Measurements from ENCODE around the gene COL4A3.
"Not testable (repeated sequence)": the region's sequence is repeated elsewhere in the genome, so short reads cannot be mapped to it uniquely, and the experiment has no call there.

Gene COL4A3

GRCh38 chr2:227154986-227155774, 9.2 kb upstream of the COL4A3 start:
- no peak for DNase-seq (ENCODE audit: low read depth)

GRCh38 chr2:227160164-227160563, 4.3 kb upstream of the COL4A3 start:
- DNase-seq (ENCODE audit: low read depth) = no peak

- no peak for DNase-seq (ENCODE audit: low read depth)
Observed at GRCh38 chr2:227161947-227162346, 2.5 kb upstream of the COL4A3 start.

DNA sequence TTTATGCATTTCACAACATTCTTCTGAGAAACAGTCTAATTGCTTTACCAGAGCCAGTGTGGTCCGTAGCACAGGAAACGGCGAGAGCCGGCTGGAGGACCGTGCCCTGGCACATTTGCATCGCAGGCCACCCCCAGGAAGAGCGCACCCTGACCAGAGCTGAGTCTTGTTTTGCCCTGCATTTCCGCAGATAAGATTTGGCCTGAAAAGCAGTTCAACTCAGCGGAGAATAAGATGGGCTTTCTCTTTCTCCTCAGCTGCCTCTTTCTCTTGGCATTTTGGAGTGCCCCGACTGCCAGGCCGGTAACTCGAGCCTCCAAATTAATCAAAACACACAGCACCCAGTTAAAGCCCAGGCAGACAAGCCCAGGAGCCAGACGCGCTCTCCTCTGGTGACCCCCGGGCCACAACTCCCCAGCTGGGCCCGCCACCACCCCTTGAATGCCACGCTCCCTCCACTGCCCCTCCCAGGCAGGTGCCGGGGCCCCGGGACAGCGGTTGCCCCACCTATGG, 883 bp upstream of the COL4A3 start:
- no peak for DNase-seq (ENCODE audit: low read depth)

- DNase-seq (ENCODE audit: low read depth) = no peak
Observed at GRCh38 chr2:227164763-227165291, 403 bp downstream of the COL4A3 start.

DNA sequence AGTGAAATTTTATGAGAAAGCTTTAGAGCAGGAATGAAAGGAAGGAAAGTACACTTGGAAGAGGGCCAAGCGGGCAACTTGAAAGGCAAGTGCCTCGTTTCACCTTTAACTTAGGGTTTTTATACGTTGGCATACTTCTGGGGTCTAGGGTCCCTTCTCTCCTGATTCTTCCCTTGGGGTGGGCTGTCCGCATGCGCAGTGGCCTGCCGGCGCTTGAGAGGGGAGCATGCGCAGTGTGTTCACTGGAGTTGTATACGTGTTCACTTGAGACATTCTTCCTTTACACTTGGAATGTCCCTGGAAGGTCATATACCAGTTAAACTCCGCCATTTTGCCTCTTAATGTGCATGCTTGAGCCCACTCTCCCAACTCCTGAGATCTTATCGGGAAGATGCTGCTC, 7.4 kb downstream of the COL4A3 start:
- not testable (repeated sequence) for DNase-seq (ENCODE audit: low read depth)

- no peak for DNase-seq (ENCODE audit: low read depth)
Observed at GRCh38 chr2:227177592-227178336, 13.3 kb downstream of the COL4A3 start.

- DNase-seq (ENCODE audit: low read depth) = no peak
Observed at GRCh38 chr2:227179988-227180685, 15.7 kb downstream of the COL4A3 start.

- no peak for DNase-seq (ENCODE audit: low read depth)
Observed at GRCh38 chr2:227180770-227181169, 16.3 kb downstream of the COL4A3 start.

GRCh38 chr2:227182765-227183164, 18.3 kb downstream of the COL4A3 start:
- no peak for DNase-seq (ENCODE audit: low read depth)

DNA sequence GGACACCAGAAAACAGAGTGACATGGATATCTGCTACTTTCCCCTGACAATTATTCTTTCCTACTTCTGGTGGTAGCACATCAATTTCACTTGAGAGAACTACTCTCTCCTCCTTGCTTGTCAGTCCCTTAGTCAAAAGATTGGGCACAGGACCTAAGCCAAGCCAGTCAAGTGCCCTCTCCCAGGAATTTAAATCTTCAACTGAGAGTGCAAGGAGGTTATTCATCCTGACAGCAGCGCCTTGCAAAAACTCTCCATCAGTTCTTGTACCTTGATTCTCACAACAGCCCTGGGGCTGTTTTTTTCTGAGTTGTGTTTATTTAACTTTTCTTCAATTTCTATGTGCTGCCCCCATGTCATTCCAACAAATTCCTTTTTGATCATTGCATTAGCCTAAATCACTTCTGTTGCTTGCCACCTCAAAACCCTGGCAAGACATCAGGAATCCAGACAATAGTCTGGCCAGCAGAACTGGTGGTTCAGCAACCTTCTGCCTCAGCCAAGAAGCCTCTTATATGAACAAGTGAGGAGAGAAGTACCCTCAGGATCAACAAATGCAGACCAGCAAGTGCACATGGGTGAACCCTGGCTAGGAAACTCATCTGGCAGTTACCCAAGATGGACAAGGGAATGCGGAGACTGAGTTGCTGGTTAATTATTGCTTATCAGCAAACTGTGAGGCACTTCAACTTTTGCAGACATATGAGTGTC, 19.4 kb downstream of the COL4A3 start:
- DNase-seq (ENCODE audit: low read depth) = no peak

DNA sequence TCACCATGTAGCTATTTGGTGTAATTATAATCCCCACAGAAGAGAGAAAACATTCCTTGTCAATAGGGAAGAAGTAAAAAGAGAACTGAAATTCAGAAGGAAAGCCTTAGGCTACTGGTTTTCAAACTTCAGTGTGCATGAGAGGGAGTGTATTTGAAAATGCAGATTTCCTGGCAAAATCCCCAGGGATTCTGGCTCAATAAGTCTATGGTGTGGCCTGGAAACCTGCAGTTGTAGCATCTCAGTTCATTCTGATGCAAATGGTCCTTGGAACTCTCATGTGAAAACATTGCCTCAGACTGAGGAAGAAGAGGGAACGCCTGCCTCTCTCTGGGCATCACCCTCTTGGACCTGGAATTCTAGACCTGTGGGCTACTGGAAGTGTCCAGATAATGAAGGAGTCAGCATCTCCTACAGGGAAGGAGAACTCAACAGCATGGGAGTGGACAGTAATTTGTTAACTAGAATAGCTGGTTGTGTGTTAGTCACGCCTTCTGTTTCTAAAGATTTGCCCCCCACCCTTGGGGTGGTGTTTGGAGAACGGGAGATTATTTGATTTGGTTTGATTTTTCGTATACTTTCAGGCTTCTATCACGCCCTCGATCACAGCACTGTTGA, 21.3 kb downstream of the COL4A3 start:
- no peak for DNase-seq (ENCODE audit: low read depth)

DNA sequence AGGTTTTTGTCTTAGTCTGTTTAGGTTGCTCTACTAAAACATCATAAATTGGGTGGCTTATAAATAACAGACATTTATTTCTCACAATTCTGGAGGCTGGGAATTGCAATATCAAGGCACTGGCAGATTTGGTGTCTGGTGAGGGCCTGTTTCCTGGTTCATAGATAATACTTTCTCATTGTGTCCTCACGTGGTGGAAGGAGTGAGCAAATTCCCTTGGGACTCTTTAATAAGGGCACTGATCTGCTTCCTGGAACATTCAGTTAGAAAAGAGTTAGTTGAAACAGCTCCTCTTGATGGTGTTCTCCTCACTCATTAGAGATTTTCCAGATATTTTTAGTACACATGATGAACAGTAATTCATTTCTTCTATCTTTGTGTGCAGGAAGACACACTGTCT, 22.3 kb downstream of the COL4A3 start:
- no peak for DNase-seq (ENCODE audit: low read depth)

DNA sequence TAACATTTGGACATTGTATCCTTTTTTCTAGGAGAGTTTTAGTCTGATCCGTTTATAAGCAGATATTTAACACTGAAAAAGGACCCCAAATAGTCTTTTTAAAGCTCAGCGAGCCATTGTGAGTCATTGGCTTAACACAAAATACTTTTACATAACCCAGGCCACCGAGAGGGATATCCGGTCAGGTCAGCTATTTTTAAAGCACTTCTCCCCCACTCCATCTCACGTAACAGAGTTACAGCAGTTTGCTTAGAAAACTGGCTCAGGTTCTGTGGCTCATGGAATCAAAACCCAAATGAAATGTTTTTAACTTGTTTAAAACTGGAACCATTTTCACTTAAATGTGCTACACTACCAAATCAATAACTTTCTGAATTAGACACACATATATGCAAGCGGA, 23.9 kb downstream of the COL4A3 start:
- DNase-seq (ENCODE audit: low read depth) = no peak

- no peak for DNase-seq (ENCODE audit: low read depth)
Observed at GRCh38 chr2:227191367-227191766, 26.9 kb downstream of the COL4A3 start.

DNA sequence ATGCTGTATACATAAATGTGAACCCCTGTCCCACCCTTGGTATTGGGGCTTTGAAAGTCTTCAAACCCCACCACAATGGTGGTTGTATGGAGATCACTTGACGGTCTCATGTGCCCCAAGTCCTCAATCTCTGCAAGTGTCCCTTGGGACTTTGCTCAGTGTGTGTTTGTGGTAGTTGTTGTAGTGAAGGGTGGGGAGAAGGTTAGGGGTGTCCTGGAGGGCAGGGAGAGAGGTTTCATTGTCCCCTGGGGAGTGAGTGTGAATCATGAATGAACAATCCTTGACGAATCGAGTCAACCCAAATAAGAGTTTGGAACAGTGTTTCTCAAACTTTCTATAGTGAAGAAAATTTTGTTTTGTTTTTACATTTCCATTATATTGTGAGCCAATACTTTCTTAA, 28.1 kb downstream of the COL4A3 start:
- DNase-seq (ENCODE audit: low read depth) = no peak

GRCh38 chr2:227194219-227194618, 29.8 kb downstream of the COL4A3 start:
- no peak for DNase-seq (ENCODE audit: low read depth)

DNA sequence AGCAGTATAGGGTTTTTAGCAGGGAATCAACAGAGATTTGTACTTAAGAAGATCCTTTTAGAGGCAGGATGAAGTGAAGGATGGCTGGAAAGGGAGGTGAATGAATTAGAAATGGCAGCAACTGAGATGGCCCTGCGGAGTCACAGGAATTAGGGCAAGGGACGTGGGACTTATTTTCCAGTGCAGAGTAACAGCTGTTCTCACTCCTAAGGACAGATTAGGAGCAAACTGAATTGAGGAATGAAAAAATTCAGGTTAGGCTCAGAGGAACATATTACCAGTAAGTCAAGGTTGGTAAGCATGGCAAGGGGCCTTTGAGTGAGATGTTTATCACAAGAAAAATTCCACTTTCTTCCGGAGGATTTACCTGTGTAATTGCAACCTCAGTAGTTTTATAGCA, 34.4 kb downstream of the COL4A3 start:
- no peak for DNase-seq (ENCODE audit: low read depth)

GRCh38 chr2:227201771-227202170, 37.3 kb downstream of the COL4A3 start:
- DNase-seq (ENCODE audit: low read depth) = no peak

DNA sequence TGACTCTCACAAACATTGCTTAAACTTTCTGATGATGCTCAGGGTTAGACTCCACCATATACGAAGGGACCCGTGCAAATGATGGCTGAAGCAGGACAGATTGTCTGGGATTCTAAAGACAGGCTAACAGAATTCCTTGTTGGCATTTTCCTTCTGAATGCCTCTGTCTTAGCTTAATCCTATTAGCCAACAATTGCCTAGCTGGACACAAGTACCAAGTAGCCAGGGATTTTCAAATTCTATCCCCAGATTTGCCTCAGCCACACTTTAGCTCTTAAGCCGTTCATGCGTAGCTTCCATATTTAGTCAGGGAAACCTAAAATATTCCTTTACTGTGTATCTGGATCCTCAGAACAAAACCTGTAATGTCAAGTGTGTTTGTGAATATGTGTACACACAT, 40.0 kb downstream of the COL4A3 start:
- DNase-seq (ENCODE audit: low read depth) = no peak

DNA sequence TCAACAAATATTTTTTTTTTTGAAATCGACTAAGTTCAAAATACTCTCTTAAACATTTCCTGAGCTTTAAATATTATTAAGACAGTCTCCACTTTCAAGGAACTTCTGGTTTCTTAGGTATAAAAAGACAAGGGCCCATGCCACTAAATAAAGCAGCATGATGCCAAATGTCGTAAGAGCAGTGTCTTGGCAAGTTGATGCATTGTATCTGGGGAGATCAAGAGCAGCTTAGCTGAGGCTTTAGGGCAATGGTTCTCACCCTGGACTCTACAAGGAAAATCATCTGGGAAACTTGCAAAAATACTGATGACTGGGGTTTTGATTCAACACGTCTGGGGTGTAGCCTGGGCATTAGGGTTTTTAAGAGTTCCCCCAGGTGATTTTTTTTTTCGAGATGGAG, 41.3 kb downstream of the COL4A3 start:
- DNase-seq (ENCODE audit: low read depth) = no peak

All from activated T-cell treated with anti-CD3 and anti-CD28 coated beads for 24 hours (primary cell).